Measurements from ENCODE around the gene TRIM66.
A peak's percentile ranks its signal among the peaks of the same experiment; 100 is the strongest.

TRIM66 gene

GRCh38 chr11:8587915-8588314 lies 94.5 kb downstream of the TRIM66 start:
- no peak for TF ChIP-seq CTCF (conservative IDR thresholded peaks at IDR 0.05; ENCODE audit: control insufficient read depth, insufficient read depth, low read depth, low read length)
- no peak overlapping the region for H3K4me3 ChIP-seq (ENCODE audit: control insufficient read depth, low read depth, low read length)
- no peak for DNase-seq (ENCODE audit: low read depth)

DNA sequence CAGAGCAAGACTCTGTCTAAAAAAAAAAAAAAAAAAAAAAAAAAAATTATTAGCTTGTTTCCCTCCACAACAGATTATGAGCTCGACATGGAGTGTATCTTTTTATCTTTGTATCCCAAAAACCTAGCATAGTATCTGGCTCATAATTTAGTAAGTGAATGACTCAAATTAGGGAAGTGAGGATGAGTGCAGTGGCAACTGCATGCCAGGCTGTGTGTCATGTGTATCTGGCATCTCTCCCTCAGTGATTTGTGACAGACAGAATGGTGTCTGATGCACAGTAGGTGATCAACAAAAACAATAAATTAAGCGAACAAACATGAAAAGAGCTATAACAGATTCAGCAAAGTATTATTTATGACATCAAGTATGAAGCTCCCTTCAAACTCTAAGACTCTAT lies 95.7 kb downstream of the TRIM66 start:
- no peak overlapping the region for H3K4me3 ChIP-seq (ENCODE audit: control insufficient read depth, low read depth, low read length)
- no peak for TF ChIP-seq CTCF (conservative IDR thresholded peaks at IDR 0.05; ENCODE audit: control insufficient read depth, insufficient read depth, low read depth, low read length)
- DNase-seq (ENCODE audit: low read depth): no peak

DNA sequence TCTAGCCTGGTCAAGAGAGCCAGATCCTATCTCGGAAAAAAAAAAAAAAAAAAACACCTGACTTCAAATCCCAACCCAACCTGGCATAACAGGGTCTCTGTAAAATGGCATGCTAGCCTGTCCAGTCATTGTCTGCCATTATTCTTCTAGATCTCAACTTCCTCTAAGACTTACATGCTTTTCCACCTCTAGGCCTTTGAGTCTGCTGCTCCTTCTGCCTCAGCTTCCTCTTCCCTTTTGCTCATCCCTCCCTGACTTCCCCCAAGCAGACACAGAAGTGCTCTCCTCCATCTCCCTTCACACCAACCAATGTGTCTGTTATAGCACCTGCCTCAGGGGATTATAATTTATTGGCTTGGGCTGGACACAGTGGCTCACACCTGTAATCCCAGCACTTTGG lies 96.3 kb downstream of the TRIM66 start:
- TF ChIP-seq CTCF (conservative IDR thresholded peaks at IDR 0.05; ENCODE audit: control insufficient read depth, insufficient read depth, low read depth, low read length): no peak
- DNase-seq (ENCODE audit: low read depth): no peak
- no peak overlapping the region for H3K4me3 ChIP-seq (ENCODE audit: control insufficient read depth, low read depth, low read length)

DNA sequence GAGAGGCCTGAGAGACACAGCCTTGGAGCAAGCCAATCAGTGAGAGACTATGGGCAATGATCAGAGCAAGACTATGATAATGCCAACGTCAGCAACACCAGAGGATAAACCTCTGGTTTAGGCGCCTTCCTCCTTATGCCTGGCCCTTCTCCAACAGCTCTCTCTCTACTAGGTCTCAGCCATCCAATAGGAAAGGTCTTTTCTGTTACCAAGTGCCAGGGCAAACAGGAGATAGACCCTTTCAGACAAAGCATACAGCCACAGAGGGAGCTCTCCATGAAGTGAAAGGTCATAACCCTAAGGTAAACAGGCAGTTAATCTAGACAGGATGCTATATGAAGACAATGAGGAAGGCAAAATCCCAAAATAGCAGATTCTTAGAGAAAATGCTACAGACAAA lies 98.0 kb downstream of the TRIM66 start:
- H3K4me3 ChIP-seq (ENCODE audit: control insufficient read depth, low read depth, low read length): no peak overlapping the region
- no peak for DNase-seq (ENCODE audit: low read depth)
- TF ChIP-seq CTCF (conservative IDR thresholded peaks at IDR 0.05; ENCODE audit: control insufficient read depth, insufficient read depth, low read depth, low read length): no peak

DNA sequence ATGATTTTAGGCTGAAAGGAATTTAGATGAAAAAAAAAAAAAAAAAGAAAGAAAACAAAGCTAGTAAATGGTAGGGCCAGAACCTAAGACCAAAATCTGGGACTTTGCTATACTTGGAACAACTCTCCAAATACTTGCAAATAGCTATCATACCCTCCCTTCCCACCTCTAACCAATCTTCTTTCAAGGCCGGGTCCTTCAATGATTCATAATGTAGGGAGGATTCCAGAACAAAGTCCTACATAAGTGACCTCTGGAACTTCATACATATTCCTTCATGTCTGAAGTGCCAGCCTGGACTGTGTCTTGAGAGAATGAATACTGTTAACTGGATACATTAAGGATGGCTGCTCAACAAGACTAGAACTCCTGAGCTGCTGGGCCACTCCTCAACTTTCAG lies 98.4 kb downstream of the TRIM66 start:
- DNase-seq (ENCODE audit: low read depth): peak; percentile 26
- H3K4me3 ChIP-seq (ENCODE audit: control insufficient read depth, low read depth, low read length): no peak overlapping the region
- no peak for TF ChIP-seq CTCF (conservative IDR thresholded peaks at IDR 0.05; ENCODE audit: control insufficient read depth, insufficient read depth, low read depth, low read length)

GRCh38 chr11:8581300-8581699 lies 101.2 kb downstream of the TRIM66 start:
- TF ChIP-seq CTCF (conservative IDR thresholded peaks at IDR 0.05; ENCODE audit: control insufficient read depth, insufficient read depth, low read depth, low read length): no peak
- peak overlapping the region; percentile 13 for H3K4me3 ChIP-seq (ENCODE audit: control insufficient read depth, low read depth, low read length)
- DNase-seq (ENCODE audit: low read depth): peak; percentile 77

Measured in fibroblast of mammary gland (primary cell).